Epithelial cell of proximal tubule (primary cell): ENCODE results near the gene PKD1L1. TPM values are rescaled to one million over a fixed set of nuclear protein-coding genes. Genes with fewer than 3 reads are reported as not detected.
"Not testable (repeated sequence)": the region's sequence is repeated elsewhere in the genome, so short reads cannot be mapped to it uniquely, and the experiment has no call there.

ENCODE experiments used
- DNase-seq: peaks from one replicate; pipeline ENCODE4 v3.0.0-alpha.2; 2011; ENCODE audit warnings: low read depth
- H3K4me3 ChIP-seq: 2 replicates; pipeline ENCODE4 v1.5.1; 2011; ENCODE audit warnings: low read depth, mild to moderate bottlenecking, low read length
- CTCF ChIP-seq: conservative IDR thresholded peaks from 2 replicates; pipeline ENCODE4 v1.5.1; 2012; ENCODE audit warnings: low read depth, mild to moderate bottlenecking, low read length
- total RNA-seq: library from RNA; depleted of rRNA; stranded (reverse); fragments of >200 nt; gene quantifications from 2 replicates; pipeline ENCODE4 v1.2.3, GENCODE V29; 2015

PKD1L1 gene
- total RNA-seq, 1 donor from 2014 or later = not detected

GRCh38 chr7:47803025-47803424 is 145.2 kb downstream of the PKD1L1 start:
- no peak for DNase-seq
- TF ChIP-seq CTCF = no peak
- H3K4me3 ChIP-seq = no peak overlapping the region

GRCh38 chr7:47801423-47801822 is 146.8 kb downstream of the PKD1L1 start:
- no peak overlapping the region for H3K4me3 ChIP-seq
- no peak for DNase-seq

GRCh38 chr7:47799524-47799923 is 148.7 kb downstream of the PKD1L1 start:
- DNase-seq = no peak
- TF ChIP-seq CTCF = no peak

More at GRCh38 chr7:47801423-47801822, 146.8 kb downstream of the PKD1L1 start:
- TF ChIP-seq CTCF = no peak

GRCh38 chr7:47796347-47796746 is 151.9 kb downstream of the PKD1L1 start:
- DNase-seq = no peak
- TF ChIP-seq CTCF = no peak
- no peak overlapping the region for H3K4me3 ChIP-seq

More at GRCh38 chr7:47799524-47799923, 148.7 kb downstream of the PKD1L1 start:
- no peak overlapping the region for H3K4me3 ChIP-seq

- no peak for TF ChIP-seq CTCF
- no peak for DNase-seq
- H3K4me3 ChIP-seq = no peak overlapping the region
These were observed 152.6 kb downstream of the PKD1L1 start for GRCh38 chr7:47795631-47796030.

GRCh38 chr7:47795126-47795525 is 153.1 kb downstream of the PKD1L1 start:
- not testable (repeated sequence) for DNase-seq, H3K4me3 ChIP-seq

- TF ChIP-seq CTCF = no peak
- no peak for DNase-seq
- H3K4me3 ChIP-seq = no peak overlapping the region
These were observed 154.2 kb downstream of the PKD1L1 start for GRCh38 chr7:47794016-47794415.

- DNase-seq = not testable (repeated sequence)
These were observed 155.1 kb downstream of the PKD1L1 start for GRCh38 chr7:47793186-47793585.

More at GRCh38 chr7:47793186-47793585, 155.1 kb downstream of the PKD1L1 start:
- not testable (repeated sequence) for H3K4me3 ChIP-seq
